Activated CD4-positive, alpha-beta T cell treated with anti-CD3 and anti-CD28 coated beads, Interleukin-2, Interleukin-4, amounts not matched to agents 100 ng/mL and 50 ng/mL, durations not matched to agents 16 hours and 8 hours (primary cell): ENCODE measurements around the gene TPM1.

ENCODE experiments used
- DNase-seq: peaks from one replicate; pipeline ENCODE4 v3.0.0-alpha.2; 2020; ENCODE audit warnings: low spot score

Gene TPM1

DNA sequence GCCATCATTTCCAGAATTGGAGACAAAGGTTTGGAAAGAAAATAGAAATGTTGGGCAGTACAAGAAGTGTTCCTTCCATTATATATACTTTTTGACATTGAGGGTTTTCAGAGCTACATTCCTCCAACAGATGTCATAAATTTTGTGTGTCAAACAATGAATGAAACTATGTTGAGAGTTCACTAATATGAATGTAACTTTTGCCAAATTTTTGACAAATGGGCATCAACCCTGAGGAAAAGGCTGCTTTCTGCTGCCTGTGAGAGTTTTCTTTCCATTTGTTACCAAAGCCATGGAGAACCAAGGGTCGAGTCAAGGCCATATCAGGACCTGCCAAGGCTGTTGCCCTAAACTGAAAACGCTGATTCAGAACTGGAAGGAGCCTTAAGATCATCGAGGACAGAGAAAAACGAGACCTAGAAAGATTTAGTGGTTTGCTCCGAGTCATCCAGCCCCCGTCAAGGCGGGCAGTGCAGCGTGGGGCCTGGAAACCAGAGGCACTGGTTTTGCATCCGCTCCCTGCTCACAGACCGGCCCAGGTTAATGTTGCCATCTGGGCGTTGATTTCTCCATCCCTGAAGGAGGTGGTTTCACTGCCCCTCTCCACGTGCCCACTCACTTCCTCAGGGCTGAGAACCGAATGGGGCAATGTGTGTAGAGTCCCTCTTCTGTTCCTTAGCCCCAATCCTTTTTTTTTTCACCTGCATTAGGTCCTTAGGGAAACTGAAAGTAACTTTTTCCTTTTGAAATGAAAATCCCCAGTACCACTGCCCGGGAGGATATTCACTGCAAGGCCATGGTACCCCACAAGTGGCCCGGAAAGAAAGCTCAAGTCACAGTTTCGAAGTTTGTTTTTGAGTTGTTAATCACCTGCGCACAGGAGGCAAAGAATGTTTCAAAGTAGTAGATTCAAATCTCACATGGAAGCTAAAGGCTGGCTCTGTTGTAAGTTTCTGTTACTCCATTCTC is 32.8 kb downstream of the TPM1 start:
- no peak for DNase-seq

DNA sequence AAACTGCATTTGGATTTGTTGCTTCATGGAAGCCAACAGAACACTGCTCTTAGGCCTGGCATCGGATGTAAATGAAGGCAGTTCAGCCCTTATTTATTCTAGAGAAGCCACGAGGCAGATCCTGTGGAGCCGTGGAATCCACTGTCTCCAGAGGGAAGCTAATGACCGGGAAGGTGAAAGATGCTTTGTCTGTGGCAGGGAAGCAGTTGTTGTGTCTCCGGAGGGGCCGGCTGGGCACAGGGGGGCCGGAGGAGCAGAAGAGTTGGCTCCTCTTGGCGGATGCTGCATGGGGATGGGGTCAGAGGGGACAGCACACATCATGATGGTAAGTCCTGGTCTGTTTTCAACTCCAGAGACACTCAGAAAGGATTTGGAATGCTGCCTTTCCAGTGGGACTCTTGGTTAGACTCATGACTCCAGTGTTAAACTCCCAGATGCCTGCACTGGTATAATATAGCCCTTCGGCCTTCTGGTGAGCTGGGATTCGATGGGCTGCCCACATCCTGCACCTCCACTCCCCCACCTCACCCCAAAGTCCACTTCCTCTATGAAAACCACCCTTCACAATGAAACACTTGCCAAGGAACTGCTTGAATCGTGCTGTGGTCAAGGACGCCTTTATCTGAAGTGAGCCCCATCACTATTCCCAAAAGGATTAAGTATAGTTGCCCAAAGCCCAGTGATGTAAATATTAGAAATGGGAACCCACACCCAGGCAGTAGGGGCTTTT is 33.6 kb downstream of the TPM1 start:
- DNase-seq: no peak

DNA sequence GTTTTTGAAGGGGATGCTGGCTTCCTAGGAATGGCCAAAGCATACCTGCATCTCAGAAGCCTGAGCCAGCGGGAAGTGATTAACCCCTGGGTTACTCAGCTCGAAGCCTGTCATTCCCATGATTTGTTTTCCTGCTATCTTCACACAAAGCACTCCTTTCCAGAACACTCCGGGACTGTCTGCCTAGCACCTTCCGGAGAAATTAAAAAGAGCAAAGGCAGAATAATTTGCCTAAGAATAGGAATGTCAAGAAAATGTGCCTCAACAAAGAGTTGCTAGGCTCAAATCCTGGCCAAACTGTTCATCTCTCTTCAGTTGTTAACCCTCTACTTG is 34.1 kb downstream of the TPM1 start:
- DNase-seq: no peak

DNA sequence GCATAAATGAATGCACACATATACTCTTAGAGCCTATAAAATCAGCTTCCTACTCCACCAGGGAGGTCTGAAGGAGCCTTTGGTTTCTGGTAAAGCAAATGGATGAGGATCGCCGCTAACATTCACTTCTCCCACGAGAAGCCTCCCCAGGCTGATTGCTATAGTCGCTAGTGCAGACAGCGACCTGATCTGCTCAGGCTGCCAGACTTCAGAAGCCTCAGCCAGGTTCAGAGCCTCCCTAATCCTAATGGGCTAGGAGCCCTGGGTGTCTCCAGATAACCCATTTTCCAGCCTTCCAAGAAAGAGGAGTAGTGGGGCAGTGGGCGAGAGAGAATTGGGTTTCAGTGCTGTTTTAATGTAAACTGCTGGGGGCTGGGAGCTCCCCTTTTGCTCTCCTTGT is 35.4 kb downstream of the TPM1 start:
- no peak for DNase-seq

DNA sequence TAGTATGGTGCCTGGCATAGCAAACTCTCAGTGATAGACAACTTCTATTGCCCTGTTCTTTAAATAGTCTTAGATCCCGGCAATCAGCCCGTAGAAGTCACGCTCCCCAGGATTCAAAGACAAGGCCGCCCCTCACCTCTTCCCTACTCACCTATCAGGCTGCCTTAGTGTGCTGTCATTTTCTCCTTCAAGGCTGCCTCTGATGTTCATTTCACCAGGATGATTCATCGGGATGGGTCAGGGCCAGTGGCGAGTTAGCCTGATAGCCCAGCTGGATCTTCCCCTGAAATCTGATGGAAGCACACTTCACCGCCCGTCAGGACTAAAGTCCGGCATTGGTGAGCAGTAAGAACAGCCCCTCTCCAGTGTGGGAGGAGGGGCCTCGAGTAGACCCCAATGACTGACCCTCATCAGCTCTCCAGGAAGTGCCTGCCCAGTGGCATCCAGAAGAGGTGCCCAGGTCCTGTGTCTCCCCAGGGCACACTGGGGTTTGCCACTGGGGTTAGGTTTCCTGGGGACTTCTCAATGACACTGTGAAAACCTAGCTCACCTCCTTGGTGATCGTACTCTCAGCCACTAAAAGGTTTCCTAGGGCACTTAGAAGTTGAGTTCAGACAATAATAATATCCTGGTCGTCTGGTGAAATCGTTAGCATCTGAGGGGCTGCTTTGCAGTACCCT is 37.5 kb downstream of the TPM1 start:
- no peak for DNase-seq

DNA sequence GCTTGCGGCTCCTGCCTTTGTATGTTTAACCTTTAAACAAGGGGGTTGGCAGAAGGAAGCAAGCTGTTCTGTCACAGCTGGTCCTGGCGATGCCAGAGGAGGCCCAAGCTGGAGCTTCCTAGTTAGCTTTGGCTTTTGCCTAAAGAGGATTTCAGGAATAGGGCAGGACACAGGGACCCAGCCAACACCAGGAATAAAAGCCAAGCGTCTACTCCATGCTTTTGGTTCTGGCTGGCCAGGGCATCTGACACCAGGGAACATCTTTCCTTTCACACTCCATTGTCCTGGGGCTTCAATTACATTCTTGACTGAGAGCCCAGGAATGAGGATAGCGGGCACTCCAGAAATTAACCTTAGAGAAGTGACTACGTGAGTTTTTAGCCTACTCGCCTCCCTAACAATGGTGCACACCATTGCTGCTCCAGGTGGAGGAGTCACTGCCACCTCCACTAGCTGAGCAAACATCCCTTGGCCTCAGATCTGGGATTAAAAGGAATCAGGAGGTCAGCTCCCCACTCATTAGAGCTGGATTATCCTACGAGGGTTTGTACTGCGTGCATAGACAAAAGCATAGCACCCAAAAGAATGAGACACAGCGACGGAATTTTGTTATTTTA is 38.2 kb downstream of the TPM1 start:
- DNase-seq: no peak

DNA sequence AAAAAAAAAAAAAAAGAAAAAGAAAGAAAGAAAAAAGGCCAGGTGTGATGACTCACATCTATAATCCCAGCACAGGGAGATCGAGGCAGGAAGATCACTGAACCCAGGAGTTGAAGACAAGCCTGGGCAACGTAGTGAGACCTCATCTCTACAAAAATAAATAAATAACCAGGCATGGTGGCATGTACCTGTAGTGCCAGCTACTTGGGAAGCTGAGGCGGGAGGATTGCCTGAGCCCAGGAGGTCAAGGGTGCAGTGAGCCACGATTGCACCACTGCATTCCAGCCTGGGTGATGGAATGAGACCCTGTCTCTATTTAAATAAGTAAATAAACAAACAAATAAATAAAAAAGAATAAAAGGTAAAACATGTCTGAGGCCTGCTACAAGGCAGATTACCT is 39.8 kb downstream of the TPM1 start:
- DNase-seq: no peak

DNA sequence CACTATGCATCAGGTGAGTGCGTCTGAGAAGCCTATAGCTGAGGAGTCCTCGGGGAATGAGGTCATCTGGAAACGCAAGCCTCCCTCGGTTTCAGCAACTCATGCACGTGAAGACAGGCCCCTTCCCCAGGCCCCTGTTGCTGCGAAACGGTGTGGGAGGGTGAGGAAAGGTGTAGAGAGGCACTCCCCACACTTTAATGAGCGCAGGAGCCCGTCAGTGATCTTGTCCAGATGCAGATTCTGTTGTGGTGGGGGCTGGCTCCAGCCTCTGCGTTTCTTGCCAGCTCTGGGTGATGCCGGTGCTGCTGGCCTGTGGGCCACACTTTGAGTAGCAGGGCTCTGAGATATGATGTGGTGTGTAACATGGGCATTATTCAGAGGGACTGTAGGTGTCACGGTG is 40.5 kb downstream of the TPM1 start:
- DNase-seq: no peak

DNA sequence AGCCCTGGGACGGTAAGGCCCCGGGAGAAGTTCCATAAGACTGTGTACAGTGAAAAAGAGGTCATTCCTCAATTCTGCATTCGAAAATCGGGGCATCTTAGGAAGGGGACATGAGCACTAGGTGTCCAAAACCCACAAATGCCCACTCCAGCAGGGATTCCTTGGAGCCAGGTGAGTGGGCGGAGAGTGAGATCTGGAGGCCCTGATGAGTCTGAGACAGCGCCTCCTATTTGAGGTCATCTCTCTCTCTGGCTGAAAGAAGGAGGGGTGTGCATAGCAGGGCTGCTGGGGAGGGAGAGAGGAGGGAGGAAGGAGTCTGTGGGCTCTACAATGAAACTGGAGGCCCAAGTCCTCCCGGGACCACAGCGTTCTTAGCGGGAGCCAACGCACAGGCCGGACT is 41.0 kb downstream of the TPM1 start:
- no peak for DNase-seq

DNA sequence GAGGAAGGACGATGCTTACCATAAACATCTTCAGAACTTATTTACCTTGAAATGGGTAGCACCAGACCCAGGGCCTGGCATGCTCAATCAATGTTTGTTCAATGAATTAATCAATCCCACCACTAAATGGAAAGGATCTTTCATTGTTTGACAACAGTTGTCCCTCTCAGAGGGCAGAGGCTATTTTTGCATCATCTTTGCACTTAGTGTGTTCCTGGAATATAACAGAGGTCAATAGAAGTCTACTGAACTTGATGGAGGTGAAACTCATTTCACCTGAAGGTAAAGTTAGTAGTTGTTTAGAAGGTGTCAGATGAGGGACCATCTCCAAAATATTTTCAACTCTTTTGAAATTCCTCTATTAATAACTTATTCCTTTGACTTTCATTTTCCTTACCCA is 42.3 kb downstream of the TPM1 start:
- no peak for DNase-seq

DNA sequence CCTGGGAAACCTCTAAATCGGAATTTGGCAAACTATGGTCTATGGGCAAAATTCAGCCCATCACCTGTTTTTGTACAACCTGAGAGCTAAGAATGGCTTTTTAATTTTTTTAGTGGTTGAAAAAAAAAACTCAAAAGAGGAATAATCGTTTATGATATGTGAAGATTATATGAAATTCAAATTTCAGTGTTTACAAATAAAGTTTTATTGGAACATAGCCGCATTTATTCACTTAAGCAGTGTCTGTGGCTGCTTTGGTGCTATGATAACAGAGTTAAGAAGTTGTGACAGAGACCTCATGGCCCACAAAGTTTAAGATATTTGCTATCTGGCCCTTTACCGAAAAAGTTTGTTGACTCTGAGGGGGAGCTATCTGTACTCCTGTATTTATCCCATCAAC is 42.7 kb downstream of the TPM1 start:
- DNase-seq: no peak

DNA sequence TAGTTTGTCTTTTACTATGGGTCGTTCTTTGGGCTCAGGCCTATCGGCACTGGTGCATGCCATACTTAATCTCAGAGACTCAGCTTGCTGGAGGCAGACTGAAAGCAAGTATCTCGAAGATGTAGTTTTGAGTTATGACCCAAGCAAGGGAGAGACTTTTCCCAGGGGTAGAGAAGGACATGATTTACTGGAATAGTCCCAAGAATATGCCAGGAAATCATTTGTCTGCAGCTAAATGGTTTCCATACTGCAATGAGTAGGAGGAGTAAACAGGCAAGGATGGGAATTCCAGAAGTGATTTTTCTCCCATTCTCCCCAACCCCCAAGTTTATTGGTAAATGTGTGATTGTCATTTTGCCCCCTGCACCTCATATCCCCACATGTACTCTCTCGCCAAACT is 43.7 kb downstream of the TPM1 start:
- DNase-seq: no peak

DNA sequence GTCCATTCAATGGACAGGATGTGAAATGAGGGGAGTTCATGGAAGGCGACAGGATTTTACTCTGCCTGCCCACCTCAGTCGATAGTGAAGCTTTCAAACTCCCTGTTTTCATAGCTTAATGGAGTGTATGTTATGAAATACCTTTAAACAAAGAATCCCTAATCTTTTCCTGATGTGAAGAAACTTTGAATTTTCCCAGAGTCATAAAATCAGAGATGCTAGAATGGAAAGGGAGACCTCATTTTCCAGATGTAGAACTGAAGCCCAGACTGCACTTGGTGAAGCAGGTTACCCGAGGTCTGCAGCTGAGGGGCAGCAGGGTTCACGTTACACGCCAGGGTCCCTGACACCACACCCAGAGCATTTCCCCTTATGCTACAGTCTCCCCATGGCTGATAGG is 44.4 kb downstream of the TPM1 start:
- DNase-seq: no peak

DNA sequence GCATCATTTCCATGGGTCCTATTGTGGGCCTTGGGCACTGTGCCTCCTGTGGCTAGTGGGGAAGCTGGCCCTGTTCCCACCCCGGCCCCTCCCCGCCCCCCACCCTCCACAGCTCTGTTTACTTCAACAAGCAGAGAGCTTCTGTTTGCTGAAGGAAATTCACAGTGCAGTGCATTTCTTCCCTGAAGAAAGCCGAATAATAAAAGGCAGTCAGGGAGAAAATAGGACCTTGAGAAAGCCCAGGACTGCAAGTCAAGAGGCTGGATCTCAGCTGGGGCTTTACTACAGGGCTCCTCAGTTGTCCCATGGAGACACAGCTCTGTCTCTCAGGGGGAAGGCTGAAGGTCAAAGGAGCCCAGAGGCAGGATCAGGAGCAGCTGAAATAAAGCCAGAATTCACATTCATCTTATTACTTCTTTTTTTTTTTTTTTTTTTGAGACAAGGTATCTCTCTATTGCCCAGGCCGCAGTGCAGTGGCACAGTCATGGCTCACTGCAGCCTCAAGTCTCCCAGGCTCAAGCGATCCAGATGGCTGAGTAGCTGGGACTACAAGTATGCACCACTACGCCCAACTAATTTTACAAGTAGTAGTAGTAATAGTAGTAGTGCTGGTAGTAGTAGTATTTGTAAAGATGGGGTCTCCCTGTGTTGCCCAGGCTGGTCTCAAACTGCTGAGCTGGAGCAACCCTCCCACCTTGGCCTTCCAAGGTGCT is 46.1 kb downstream of the TPM1 start:
- no peak for DNase-seq

DNA sequence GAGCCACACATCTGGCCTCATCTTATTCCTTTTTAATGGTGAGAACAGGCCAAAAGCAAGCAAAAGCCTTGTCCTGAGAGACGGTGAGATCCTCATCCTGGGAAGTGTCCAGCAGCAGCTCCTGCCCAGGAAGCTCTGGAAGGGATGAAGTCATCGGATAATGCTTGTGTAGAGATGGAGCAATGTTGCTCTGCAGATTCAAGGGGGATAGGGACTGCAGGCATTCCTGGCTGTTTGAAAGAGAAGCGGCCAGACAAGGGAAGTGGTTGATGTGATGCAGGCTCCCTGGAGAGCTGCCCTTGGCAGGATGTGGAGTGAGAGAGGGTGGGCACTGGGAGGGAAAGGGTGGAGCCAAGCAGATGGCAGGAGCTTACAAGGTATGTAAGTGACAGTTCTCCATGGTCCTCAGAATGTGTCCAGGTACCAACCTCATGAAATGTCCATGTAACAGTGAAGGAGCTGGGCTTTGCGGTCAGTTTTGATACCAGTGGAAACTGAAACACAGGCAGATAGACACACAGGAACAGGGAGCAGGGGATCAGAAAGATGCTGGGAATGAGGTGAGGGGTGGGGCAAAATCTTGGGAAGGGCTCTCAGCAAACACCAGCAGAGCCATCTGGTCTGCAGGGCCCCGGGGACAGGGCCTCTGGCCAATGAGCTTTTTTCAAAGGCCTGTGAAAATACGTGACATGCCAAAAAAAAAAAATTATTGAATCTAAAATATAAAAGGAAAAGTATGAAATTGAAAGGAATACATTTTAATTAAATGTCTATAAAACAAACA is 46.9 kb downstream of the TPM1 start:
- no peak for DNase-seq

DNA sequence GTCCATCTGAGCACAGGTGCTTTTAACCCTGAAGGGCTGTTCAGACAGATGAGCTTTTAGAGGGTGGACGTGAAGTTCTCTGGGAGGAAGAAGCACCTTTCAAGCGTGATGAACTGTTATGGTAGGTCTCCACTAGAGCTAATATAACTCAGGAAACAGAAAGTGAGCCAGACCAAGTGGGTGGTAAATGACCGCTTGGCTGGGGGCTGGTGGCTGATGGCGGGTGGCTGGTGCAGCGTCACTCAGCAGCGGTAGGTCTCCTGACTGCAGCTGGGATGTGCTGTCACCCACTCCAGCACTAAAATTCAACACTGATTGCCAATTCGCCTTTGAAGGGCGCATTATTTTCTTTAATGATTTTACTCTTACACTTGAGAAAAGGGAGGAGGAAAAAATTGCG is 47.9 kb downstream of the TPM1 start:
- no peak for DNase-seq

DNA sequence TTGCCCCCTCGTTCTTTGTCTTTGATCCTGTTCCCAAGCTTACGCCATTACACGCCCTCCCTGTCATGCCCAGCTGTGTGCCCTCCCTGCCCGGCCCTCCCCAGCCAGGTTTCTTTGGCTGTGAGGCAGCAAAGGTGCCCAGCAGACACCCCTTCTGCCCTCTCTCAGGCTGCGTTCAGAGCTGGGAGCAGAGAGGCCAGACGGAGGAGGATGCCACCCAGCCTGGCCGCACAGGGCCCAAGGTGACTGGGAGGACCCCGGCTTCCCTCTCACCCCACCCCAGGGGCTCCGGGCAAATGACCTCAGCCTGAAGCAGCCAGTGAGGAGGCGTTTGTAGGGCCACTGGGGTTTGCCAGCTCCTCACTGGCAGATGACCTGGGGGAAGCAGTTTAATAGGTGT is 48.3 kb downstream of the TPM1 start:
- DNase-seq: no peak

DNA sequence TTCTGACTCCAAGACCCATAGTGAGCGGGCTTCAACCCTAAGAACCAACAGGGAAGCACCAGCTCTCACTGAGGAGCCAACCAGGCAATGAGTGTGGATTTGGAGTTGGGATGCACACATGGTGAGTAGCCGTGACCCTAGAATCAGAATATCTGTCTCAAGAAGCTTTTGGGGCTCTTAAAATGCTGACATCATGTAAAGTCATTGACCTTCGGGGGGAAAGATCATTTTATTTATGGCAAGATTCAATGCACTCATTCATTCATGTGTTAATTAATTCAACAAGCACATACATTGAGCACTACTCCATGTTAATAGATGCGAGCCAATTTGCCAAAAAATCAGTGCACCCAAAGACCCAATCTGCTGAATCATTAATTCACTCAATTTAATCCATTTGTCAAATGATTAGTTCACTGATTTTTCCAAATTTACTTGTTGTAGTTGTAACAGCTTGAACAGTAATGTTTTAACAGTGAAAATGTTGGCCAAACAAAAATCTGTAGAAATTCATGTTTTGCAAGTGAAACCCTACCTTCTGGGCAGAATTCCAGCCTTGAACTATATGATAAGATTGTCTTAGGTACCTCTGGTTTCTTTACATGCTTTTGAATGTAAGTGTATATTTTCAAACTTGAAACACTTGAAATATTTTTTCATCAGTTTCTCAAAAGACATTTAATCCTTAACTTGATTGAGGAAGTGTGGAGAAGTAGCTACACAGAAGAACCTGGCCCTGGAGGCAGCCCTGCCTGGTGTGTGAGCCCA is 49.3 kb downstream of the TPM1 start:
- no peak for DNase-seq

DNA sequence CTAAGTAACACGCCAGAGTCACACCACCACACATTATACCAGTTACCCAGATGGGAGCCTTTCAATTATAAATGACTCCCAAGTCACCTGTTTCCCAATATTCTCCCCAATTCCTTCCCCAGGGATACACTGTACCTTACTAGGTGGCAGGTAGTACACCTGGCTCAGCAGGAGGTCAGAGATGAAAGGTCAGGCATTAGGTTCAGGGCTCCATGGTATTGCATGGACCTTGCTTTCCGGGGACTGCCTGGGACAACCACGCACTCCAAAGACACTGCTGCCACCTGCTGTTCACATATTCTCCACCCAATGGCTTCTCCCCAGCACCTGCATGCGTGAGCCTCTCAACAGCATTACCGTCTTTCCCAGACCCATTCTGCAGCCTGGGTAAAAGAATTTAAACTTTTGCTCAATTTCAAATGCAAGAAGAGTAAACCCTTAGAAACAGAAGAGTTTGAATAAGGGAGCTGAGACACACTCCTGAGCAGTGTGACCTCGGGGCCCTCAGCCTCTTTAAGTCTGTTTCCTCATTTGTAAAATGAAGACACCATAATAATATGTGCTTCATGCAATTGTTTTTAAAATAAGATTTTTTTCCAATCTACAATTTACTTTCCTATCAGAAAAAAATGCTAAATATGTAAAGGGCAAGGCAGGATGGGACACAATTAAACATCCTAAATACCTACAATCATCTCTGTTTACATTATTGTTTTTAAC is 51.1 kb downstream of the TPM1 start:
- peak; percentile 76 for DNase-seq

DNA sequence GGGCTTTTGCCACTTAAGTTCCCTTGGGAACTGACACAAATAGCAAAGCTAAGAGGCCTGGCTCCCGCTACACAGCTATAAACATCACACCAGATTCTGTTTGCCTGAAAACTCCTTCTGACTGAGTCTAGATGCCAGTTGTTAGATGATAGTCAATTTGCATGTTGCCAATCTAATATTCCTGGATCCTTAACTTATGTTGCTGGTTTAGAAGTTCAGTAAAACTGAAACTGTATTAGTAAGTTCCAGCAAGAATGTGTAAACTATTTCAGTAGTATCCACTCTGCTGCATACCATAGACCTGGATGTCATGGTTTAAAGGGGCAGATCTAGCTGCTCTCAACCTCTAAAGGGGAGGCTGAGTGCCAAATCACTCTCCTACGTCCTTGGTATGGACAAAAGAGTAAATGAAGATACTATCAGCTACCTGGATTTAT is 52.0 kb downstream of the TPM1 start:
- no peak for DNase-seq
